ENCODE data around the gene RBMS1. TPM values are rescaled to one million over a fixed set of nuclear protein-coding genes. Genes with fewer than 3 reads are reported as not detected.

The RBMS1 gene
- total and polyA plus RNA-seq, 5 experiments from 2014 or later: 80.0 to 125 (median 106) TPM

DNA sequence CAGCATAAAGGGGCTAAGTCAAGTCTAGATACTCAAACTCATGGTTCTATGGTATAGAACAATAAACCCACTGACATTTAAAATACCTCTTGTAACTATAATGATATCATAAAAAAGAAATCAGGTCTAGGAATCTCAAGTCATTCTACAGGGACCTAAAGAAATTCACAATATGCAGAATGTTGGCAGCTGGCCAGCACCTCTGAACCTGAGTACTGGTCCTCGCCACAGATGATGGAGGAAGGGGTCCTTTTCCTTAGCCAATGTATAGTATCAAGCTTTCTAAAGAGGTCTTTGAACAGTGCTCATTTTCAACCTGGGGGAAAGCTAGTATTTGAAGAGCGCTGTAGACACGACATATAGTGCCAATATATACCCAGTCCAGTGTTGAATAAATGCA is 185.1 kb downstream of the RBMS1 start:
- no peaks in the 10 kb centered on the region for H3K9me3 Mint-ChIP-seq
- H3K36me3 Mint-ChIP-seq: peaks cover 0 to 76% (median 17%) of the 10 kb centered on the region in 3 donors
- ATAC-seq: no peak
- H3K27ac Mint-ChIP-seq: no peak overlapping the region
- POLR2A ChIA-PET: no interaction called here
- no peak overlapping the region for H3K4me3 Mint-ChIP-seq
- peaks cover 7 to 29% (median 10%) of the 10 kb centered on the region in 4 donors for H3K4me1 Mint-ChIP-seq
- H3K27me3 Mint-ChIP-seq: no peaks in the 10 kb centered on the region
- DNase-seq: no peak

DNA sequence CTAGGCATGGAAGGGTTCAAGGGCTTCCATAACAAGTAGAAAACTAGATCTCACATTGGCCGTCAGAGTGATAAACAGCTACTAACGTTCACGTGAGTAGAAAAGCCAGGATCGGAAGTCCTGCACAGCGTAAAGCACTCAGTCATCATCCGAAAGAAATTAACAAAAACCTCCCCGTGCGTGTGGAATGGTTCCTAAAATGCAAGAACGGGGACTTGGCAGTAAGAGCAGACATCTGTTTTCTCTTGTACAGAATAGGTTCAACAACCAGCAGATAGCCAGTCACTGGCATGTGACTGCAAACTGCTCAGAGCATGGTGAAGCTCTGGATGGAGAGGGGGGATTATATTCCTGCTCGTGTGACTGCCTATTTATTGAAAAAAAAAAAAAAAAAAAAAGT is 186.6 kb downstream of the RBMS1 start:
- no peak for DNase-seq
- H3K27ac Mint-ChIP-seq: no peak overlapping the region
- H3K4me1 Mint-ChIP-seq: peaks cover 9 to 29% (median 10%) of the 10 kb centered on the region in 4 donors
- ATAC-seq: no peak
- H3K4me3 Mint-ChIP-seq: no peak overlapping the region
- H3K36me3 Mint-ChIP-seq: peaks cover 0 to 74% (median 22%) of the 10 kb centered on the region in 3 donors
- H3K9me3 Mint-ChIP-seq: no peaks in the 10 kb centered on the region
- POLR2A ChIA-PET: interaction anchor here (0.7 kb wide), 1 partner anchor 13 kb away, joined by 4 read pairs; no protein-coding TSS in a partner anchor
- H3K27me3 Mint-ChIP-seq: no peaks in the 10 kb centered on the region

DNA sequence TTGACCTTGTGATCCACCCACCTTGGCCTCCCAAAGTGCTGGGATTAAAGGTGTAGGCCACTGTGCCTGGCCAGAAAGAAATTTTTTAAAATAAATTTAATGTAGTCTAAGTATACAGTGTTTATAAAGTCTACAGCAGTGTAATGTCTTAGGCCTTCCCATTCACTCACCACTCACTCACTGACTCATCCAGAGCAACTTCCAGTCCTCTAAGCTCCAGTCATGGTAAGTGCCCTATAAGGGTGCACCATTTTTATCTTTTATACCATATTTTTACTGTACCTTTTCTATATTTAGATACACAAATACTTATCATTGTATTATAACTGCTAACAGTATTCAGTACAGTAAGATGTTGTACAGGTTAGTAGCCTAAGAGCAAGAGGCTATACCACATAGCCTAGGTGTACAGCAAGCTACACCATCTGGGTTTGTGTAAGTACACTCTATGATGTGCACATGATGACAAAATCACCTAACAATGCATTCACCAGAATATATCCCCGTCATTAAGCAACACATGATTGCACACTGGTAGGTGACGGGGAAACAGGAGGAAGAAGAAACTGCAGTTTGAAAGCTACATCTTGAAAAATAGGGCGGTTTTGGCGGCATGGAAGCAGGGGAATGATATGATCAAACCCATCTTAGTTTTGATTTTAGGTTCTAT is 188.4 kb downstream of the RBMS1 start:
- peaks cover 9 to 28% (median 14%) of the 10 kb centered on the region in 4 donors for H3K4me1 Mint-ChIP-seq
- ATAC-seq (no peak), DNase-seq (no peak)
- peaks cover 0 to 73% (median 18%) of the 10 kb centered on the region in 3 donors for H3K36me3 Mint-ChIP-seq
- POLR2A ChIA-PET: interaction anchor here (1.5 kb wide), 1 partner anchor 10 kb away, joined by 4 read pairs; no protein-coding TSS in a partner anchor
- no peak overlapping the region for H3K27ac Mint-ChIP-seq
- H3K9me3 Mint-ChIP-seq: no peaks in the 10 kb centered on the region
- no peak overlapping the region for H3K4me3 Mint-ChIP-seq
- H3K27me3 Mint-ChIP-seq: no peaks in the 10 kb centered on the region

DNA sequence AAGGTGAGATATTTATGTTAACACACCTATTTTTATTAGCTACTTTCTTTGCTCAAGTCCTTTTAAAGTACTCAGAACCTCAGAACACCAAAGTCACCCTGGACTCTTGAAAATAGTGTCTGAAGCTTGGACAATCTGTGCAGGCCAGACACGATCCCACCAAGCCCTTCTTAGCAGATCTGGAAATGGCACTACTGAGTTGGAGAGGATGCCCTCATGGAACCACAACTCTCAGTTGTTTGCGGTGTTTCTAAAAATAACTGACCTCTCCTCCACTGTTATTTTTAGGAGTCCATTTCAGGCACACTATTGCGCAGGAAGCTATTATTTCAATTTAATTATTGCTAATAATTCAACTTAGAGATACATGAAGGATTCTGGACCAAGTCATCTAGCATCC is 190.1 kb downstream of the RBMS1 start:
- no peak overlapping the region for H3K4me3 Mint-ChIP-seq
- H3K27ac Mint-ChIP-seq: peak overlapping the region in 2 of 10 donors; percentile 6 to 79
- peaks cover under 1 to 77% (median 32%) of the 10 kb centered on the region in 3 donors for H3K36me3 Mint-ChIP-seq
- H3K27me3 Mint-ChIP-seq: no peaks in the 10 kb centered on the region
- no peaks in the 10 kb centered on the region for H3K9me3 Mint-ChIP-seq
- POLR2A ChIA-PET: no interaction called here
- ATAC-seq (no peak), DNase-seq (no peak)
- peaks cover 14 to 32% (median 24%) of the 10 kb centered on the region in 4 donors for H3K4me1 Mint-ChIP-seq

DNA sequence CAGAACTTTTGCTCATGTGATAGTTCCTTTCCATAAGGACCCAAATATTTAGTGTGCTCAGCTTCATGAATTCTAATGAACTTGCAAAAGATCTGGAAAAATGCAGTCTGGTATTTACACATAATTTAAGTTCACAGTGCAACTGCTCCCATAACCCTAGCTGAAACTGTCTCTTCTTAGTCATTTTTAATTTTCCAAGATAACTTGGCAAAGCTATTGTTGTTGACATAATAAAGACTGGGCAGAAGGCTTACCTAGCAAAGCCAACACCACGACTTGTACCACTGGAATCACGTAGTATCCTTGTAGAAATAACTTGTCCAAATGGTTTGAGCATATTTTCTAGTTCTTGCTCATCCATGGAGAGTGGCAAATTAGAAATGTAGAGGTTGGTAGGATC is 190.5 kb downstream of the RBMS1 start:
- POLR2A ChIA-PET: no interaction called here
- H3K27me3 Mint-ChIP-seq: no peaks in the 10 kb centered on the region
- H3K4me3 Mint-ChIP-seq: no peak overlapping the region
- H3K4me1 Mint-ChIP-seq: peaks cover 19 to 36% (median 27%) of the 10 kb centered on the region in 4 donors
- no peak overlapping the region for H3K27ac Mint-ChIP-seq
- H3K36me3 Mint-ChIP-seq: peaks cover 5 to 77% (median 37%) of the 10 kb centered on the region in 3 donors
- DNase-seq (no peak), ATAC-seq (no peak)
- H3K9me3 Mint-ChIP-seq: no peaks in the 10 kb centered on the region

DNA sequence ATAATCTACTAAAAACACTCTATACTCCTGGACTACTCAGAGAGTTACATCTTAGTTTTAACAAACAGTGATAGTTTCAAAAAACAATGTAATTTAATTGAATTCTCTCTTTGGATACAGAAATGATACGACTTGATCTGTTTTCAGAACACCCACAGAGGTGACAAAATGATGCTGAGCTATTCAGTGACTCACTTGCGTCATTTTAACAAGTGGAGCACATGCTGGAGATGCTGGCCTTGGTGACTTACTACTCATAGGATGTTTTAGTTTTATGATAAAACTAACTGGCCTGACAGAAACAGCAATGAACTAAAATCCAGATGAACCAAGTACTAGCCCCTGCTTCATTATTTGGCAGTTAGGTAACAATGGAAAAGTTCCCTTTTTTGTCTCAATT is 192.2 kb downstream of the RBMS1 start:
- POLR2A ChIA-PET: interaction anchor here (0.7 kb wide), 1 partner anchor 402 kb away, joined by 3 read pairs; no protein-coding TSS in a partner anchor
- no peak for ATAC-seq
- Mint-ChIP-seq H3K9me3 (no peaks in the 10 kb centered on the region), H3K27me3 (no peaks in the 10 kb centered on the region), H3K4me1 (peaks cover 32 to 53% (median 44%) of the 10 kb centered on the region in 4 donors), H3K4me3 (no peak overlapping the region), H3K27ac (peak overlapping the region in 2 of 10 donors; percentile 7 to 22), H3K36me3 (peaks cover 14 to 78% (median 37%) of the 10 kb centered on the region in 3 donors)
- DNase-seq: no peak

GRCh38 chr2:160300203-160300602 is 193.4 kb downstream of the RBMS1 start:
- POLR2A ChIA-PET: no interaction called here
- ATAC-seq: no peak
- H3K4me3 Mint-ChIP-seq: no peak overlapping the region
- no peaks in the 10 kb centered on the region for H3K9me3 Mint-ChIP-seq
- peaks cover 42 to 65% (median 52%) of the 10 kb centered on the region in 4 donors for H3K4me1 Mint-ChIP-seq
- no peak for DNase-seq
- H3K36me3 Mint-ChIP-seq: peaks cover 14 to 78% (median 38%) of the 10 kb centered on the region in 3 donors
- no peaks in the 10 kb centered on the region for H3K27me3 Mint-ChIP-seq
- peak overlapping the region in 5 of 10 donors; percentile 25 to 68 (median 59) for H3K27ac Mint-ChIP-seq

- ATAC-seq (no peak), DNase-seq (no peak)
- H3K27me3 Mint-ChIP-seq: no peaks in the 10 kb centered on the region
- H3K4me3 Mint-ChIP-seq: no peak overlapping the region
- POLR2A ChIA-PET: no interaction called here
- H3K9me3 Mint-ChIP-seq: no peaks in the 10 kb centered on the region
- peaks cover 14 to 83% (median 40%) of the 10 kb centered on the region in 3 donors for H3K36me3 Mint-ChIP-seq
- peaks cover 44 to 72% (median 57%) of the 10 kb centered on the region in 4 donors for H3K4me1 Mint-ChIP-seq
- H3K27ac Mint-ChIP-seq: peak overlapping the region in 7 of 10 donors; percentile 31 to 68 (median 49)
Observed at GRCh38 chr2:160299540-160299939, 194.1 kb downstream of the RBMS1 start.

DNA sequence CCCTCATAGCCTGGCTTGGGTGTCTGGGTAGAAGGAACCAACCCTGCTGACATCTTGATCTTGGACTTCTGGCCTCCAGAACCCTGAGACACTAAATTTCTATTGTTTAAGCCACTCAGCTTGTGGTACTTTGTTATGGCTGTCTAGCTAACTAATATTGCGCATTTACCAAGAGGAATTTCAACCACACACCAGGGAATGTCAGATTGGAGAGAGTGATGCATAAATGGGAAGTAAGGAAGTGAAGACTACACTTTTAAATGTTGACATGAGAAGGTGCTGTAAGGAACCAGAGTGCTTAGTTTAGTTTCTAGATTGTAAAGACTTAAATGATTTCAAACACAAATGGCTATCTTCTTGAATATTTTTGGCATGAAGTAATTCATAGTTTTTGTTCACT is 194.6 kb downstream of the RBMS1 start:
- ATAC-seq: no peak
- peaks cover 44 to 74% (median 59%) of the 10 kb centered on the region in 4 donors for H3K4me1 Mint-ChIP-seq
- H3K27ac Mint-ChIP-seq: peak overlapping the region in 4 of 10 donors; percentile 1 to 81 (median 42)
- POLR2A ChIA-PET: no interaction called here
- peaks cover 14 to 87% (median 40%) of the 10 kb centered on the region in 3 donors for H3K36me3 Mint-ChIP-seq
- no peak overlapping the region for H3K4me3 Mint-ChIP-seq
- H3K9me3 Mint-ChIP-seq: no peaks in the 10 kb centered on the region
- no peaks in the 10 kb centered on the region for H3K27me3 Mint-ChIP-seq
- no peak for DNase-seq

DNA sequence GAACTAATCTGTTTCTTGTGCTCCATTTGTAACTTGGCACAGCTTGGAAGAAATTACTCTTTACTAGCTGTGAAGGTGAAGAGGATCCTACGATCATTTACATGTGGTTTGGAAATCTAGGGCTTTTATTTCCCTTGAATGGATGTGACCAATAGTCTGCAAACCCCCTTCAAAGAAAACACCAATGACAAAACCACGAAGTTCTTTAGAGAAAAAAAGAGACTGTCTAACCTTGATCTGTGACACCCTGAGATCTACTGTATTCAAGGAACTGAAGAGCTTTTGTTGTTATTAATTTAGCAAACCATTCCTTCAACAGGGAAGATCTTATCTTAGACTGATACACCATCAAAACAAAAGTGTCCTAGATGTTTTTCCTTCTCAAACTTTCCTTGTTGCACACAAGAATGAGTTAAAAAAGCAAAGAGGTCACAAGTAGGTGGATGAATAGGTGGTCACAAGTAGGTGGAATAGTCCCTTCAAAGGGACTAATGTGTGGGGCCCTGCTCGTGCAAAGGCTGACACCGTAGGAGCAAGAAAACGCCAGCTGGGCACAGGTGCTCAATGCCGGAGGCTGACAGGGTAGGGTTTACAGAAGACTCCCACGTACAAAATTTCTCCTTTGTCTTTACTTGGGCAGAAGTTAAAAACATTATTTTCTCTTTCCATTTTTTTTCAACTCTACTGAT is 197.9 kb downstream of the RBMS1 start:
- Mint-ChIP-seq H3K9me3 (no peaks in the 10 kb centered on the region), H3K27me3 (no peaks in the 10 kb centered on the region), H3K4me1 (peaks cover 57 to 69% (median 63%) of the 10 kb centered on the region in 4 donors), H3K36me3 (peaks cover 17 to 90% (median 36%) of the 10 kb centered on the region in 3 donors), H3K27ac (peak overlapping the region; percentile 6 to 84 (median 60)), H3K4me3 (peak overlapping the region in 7 of 10 donors; percentile 3 to 40 (median 14))
- ATAC-seq (peak; percentile 58 to 70), DNase-seq (peak in 2 of 10 donors; percentile 4 to 21)
- POLR2A ChIA-PET: interaction anchor here (0.7 to 1.4 kb wide), 4 partner anchors 9 to 45 kb away, joined by 3 to 4 read pairs (median 4); no protein-coding TSS in a partner anchor

DNA sequence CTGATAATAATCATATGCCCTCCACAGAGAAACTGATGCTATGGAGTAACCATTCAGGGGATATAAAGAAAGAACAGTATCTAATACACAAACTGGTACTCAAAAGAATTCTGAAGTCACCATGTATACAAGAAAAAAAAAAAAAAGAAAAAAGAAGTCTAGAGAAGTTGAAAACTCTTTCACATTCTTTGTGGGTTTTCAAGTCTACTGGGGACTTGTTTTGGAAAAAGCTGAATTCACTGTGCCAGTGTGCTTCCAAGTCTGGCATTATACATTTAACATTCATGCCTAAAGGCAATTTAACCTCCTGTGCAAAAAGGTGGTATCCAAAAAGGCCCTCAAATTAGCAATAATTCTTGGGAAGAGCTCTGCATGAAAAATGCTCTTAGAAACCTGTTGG is 198.7 kb downstream of the RBMS1 start:
- DNase-seq: no peak
- Mint-ChIP-seq H3K4me1 (peaks cover 54 to 67% (median 60%) of the 10 kb centered on the region in 4 donors), H3K9me3 (no peaks in the 10 kb centered on the region), H3K27ac (peak overlapping the region in 8 of 10 donors; percentile 13 to 82 (median 42)), H3K27me3 (no peaks in the 10 kb centered on the region), H3K36me3 (peaks cover 17 to 90% (median 30%) of the 10 kb centered on the region in 3 donors), H3K4me3 (no peak overlapping the region)
- POLR2A ChIA-PET: interaction anchor here (0.7 to 1.4 kb wide), 4 partner anchors 10 to 46 kb away, joined by 3 to 4 read pairs (median 4); no protein-coding TSS in a partner anchor
- ATAC-seq: no peak

DNA sequence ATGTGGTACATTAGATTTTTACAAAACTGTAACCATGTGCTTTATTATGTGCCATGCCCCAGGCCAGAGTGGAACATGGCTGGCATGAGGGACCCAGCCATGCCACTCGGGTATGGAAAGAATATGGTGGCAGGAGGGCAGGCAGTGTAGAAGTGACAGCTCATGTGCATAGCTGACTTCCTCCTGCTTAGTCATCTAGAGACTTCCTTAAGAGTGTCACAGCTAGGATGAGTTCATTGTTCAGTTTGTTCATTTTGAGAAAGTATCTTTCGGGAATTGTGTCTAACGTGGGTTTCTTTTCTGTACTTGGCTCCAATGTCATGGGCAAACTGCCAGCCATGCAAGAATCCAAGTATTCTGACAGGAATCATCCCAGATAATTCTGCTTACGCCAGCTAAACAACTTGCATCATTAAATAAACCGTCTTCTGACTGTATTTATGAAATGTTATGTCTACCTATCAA is 199.2 kb downstream of the RBMS1 start:
- DNase-seq: no peak
- Mint-ChIP-seq H3K4me1 (peaks cover 51 to 62% (median 56%) of the 10 kb centered on the region in 4 donors), H3K36me3 (peaks cover 17 to 87% (median 25%) of the 10 kb centered on the region in 3 donors), H3K4me3 (no peak overlapping the region), H3K27ac (peak overlapping the region in 7 of 10 donors; percentile 4 to 81 (median 53)), H3K9me3 (no peaks in the 10 kb centered on the region), H3K27me3 (no peaks in the 10 kb centered on the region)
- ATAC-seq: no peak
- POLR2A ChIA-PET: no interaction called here
